GM18505 (cell line): ENCODE results near the gene IDH3G.

Experiments
- ATAC-seq: cut with Tn5 transposase; IDR thresholded peaks from one replicate; pipeline ENCODE4 v1.9.1; 2021; ENCODE audit not compliant: unreplicated experiment
- POLR2A ChIP-seq: IDR thresholded peaks from 4 replicates; pipeline ENCODE4 v1.6.1; 2011; ENCODE audit warnings: borderline replicate concordance; ENCODE audit not compliant: insufficient read depth, insufficient read length; ENCODE audit errors: extremely low read depth

IDH3G gene

DNA sequence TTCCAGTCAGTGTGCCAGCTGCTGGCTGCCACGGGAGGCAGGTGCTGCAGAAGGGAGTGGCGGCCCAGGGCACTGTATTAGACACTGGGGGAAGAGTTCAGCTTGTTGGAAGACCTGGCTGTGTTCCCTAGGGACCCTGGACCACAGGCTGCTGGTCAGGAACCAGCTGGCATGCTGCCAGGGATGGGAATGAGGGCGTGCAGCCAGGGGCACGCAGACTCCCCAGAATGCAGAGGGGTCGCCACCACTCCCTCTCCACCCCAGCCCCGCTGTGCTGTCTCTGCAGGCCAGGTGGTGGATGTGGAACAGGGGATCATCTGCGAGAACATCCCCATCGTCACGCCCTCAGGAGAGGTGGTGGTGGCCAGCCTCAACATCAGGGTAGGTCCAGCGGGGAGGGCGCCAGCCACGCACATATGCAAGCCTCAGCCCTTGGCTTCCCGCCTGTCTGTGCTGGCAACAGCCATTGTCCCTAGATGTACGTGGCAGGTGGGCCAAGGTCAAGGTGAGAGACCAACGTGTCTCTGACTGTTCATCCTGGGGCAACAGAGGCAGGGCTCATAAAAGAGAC, 57.2 kb downstream of the IDH3G start:
- no peak for TF ChIP-seq POLR2A
- ATAC-seq = no peak

DNA sequence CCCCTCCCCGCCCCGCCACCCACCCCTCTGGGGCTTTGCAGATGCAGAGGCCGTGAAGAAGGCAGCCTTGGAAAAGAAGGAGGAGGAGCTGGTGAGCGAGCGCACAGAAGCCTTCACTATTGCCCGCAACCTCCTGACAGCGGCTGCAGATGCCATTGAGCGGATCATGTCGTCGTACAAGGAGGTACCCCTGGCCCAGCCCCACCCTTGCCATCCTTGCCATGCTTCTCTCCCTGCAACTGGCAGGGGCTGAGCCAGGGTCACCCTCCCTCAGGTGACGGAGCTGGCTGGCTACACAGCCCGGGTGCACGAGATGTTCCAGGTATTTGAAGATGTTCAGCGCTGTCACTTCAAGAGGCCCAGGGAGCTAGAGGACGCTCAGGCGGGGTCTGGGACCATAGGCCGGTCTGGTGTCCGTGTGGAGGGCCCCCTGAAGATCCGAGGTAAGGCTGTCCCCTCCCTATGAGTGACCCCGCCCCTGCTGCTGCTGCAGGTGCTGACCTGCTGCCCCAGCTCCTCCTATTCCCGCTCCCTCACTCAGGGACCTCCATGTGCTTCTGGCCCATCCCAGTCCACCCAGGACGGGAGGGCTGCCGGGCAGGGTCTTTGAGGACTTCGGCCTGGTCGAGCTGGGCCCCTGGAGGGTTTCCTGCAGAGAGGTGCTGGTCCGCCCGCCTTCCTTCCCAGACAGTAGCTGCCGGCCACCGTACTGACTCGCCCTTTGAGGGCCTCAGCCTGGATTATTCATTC, 57.9 kb downstream of the IDH3G start:
- no peak for ATAC-seq

More for the DNA sequence above, 57.9 kb downstream of the IDH3G start:
- TF ChIP-seq POLR2A = no peak
